ENCODE results near the gene EPAS1. TPM values are rescaled to one million over a fixed set of nuclear protein-coding genes. Genes with fewer than 3 reads are reported as not detected.

EPAS1 gene
- total and polyA plus RNA-seq, 9 of the 15 experiments (the other 6 are each of a cell fraction or from before 2014, with no cell fraction given), result 0.25 to 11.2 (median 4.1) TPM

GRCh38 chr2:46278952-46279351 is 18.3 kb upstream of the EPAS1 start:
- FAIRE-seq, result no peak
- no peak overlapping the region for H2AFZ ChIP-seq (ENCODE audit: low read depth, low read length)
- peaks cover 0 to 6% of the 10 kb centered on the region in 2 experiments; a peak in 3 of 5 replicates for H3K4me1 ChIP-seq (replicated peaks in 1 of 2; ENCODE audit: control insufficient read depth in 2 of 2, insufficient read depth in 2 of 2, low read length in 2 of 2)
- H3K9me3 ChIP-seq (replicated peaks; ENCODE audit: control insufficient read depth, insufficient read depth, low read depth, low read length), result no peaks in the 10 kb centered on the region
- in situ Hi-C loops (cut with MboI), result no loop called here
- ATAC-seq, result no peak
- ChIA-PET CTCF (ENCODE audit: low intra/inter-chr PET ratio) (no interaction called here), POLR2A (interaction anchor here (0.6 to 1.7 kb wide), 5 partner anchors 9 to 329 kb away, joined by 3 to 4 read pairs (median 3); no protein-coding TSS in a partner anchor)
- DNase-seq (ENCODE audit: extremely low read depth in 1 of 4, low spot score in 3 of 4), result no peak
- no peak overlapping the region for H3K4me2 ChIP-seq (ENCODE audit: insufficient read depth, low read length)
- no TSS peak for BruUV-seq (replicated peaks)
- H3K9ac ChIP-seq (ENCODE audit: insufficient read depth in 1 of 2, low read depth in 2 of 2, low read length in 2 of 2), result no peak overlapping the region
- WGBS (ENCODE audit: insufficient coverage, low coverage, missing lambda C conversion rate), result 8% methylated on average over 3 of the region's 3 CpGs
- no peak overlapping the region for H3K27ac ChIP-seq (ENCODE audit: extremely low read depth, low read depth, low read length)
- H3K4me3 ChIP-seq, result no peak overlapping the region
- H3K9me1 ChIP-seq (ENCODE audit: control insufficient read depth, insufficient read depth, low read length), result no peaks in the 10 kb centered on the region
- H3K79me2 ChIP-seq (ENCODE audit: control insufficient read depth, insufficient read depth, low read length), result no peaks in the 10 kb centered on the region
- TF ChIP-seq FOXK2 (conservative IDR thresholded peaks at IDR 0.05 in 1 of 2, IDR thresholded peaks at IDR 0.05 in 1 of 2; ENCODE audit: low read depth in 2 of 2) (no peak), HES1 (IDR thresholded peaks at IDR 0.05; ENCODE audit: low read depth) (no peak)
- intact Hi-C loops (cut with micrococcal nuclease), result no loop called here
- no peaks in the 10 kb centered on the region for H4K20me1 ChIP-seq (replicated peaks; ENCODE audit: control insufficient read depth, insufficient read depth, low read length)
- no peaks in the 10 kb centered on the region for H3K36me3 ChIP-seq (ENCODE audit: control insufficient read depth, insufficient read depth, low read length)
- peaks cover 0 to 2% of the 10 kb centered on the region in 2 experiments; a peak in 1 of 5 replicates for H3K27me3 ChIP-seq (ENCODE audit: control insufficient read depth in 2 of 2, insufficient read depth in 2 of 2, low read length in 2 of 2)

- no TSS peak for BruUV-seq (replicated peaks)
- Histone ChIP-seq H3K4me2 (ENCODE audit: insufficient read depth, low read length) (no peak overlapping the region), H3K9me1 (ENCODE audit: control insufficient read depth, insufficient read depth, low read length) (no peaks in the 10 kb centered on the region), H3K27ac (ENCODE audit: extremely low read depth, low read depth, low read length) (no peak overlapping the region), H3K9ac (ENCODE audit: insufficient read depth in 1 of 2, low read depth in 2 of 2, low read length in 2 of 2) (no peak overlapping the region), H3K4me3 (no peak overlapping the region), H3K79me2 (ENCODE audit: control insufficient read depth, insufficient read depth, low read length) (no peaks in the 10 kb centered on the region), H3K4me1 (replicated peaks in 1 of 2; ENCODE audit: control insufficient read depth in 2 of 2, insufficient read depth in 2 of 2, low read length in 2 of 2) (peaks cover 0 to 3% of the 10 kb centered on the region in 2 experiments; a peak in 2 of 5 replicates), H2AFZ (ENCODE audit: low read depth, low read length) (no peak overlapping the region), H3K27me3 (ENCODE audit: control insufficient read depth in 2 of 2, insufficient read depth in 2 of 2, low read length in 2 of 2) (peaks cover 0 to 2% of the 10 kb centered on the region in 2 experiments; a peak in 1 of 5 replicates), H4K20me1 (replicated peaks; ENCODE audit: control insufficient read depth, insufficient read depth, low read length) (no peaks in the 10 kb centered on the region), H3K36me3 (ENCODE audit: control insufficient read depth, insufficient read depth, low read length) (no peaks in the 10 kb centered on the region), H3K9me3 (replicated peaks; ENCODE audit: control insufficient read depth, insufficient read depth, low read depth, low read length) (no peaks in the 10 kb centered on the region)
- TF ChIP-seq ZNF318 (IDR thresholded peaks at IDR 0.05; ENCODE audit: borderline replicate concordance in 1 of 2, low read depth in 1 of 2) (no peak), NFIC (IDR thresholded peaks at IDR 0.05) (peak; percentile 91), TFAM (CRISPR knock-in tag; conservative IDR thresholded peaks at IDR 0.05) (no peak), NFIX (CRISPR knock-in tag; IDR thresholded peaks at IDR 0.05; ENCODE audit: low read depth) (peak; percentile 36)
- ATAC-seq (no peak), FAIRE-seq (no peak), DNase-seq (ENCODE audit: extremely low read depth in 1 of 4, low spot score in 3 of 4) (no peak)
- in situ Hi-C loops (cut with MboI), result no loop called here
- WGBS (ENCODE audit: insufficient coverage, low coverage, missing lambda C conversion rate), result 11% methylated on average over 1 of the region's 1 CpG
- POLR2A ChIA-PET, result interaction anchor here (0.8 kb wide), 1 partner anchor 15 kb away, joined by 4 read pairs; the partner anchor contains the start of gene EPAS1
- intact Hi-C loops (cut with micrococcal nuclease), result no loop called here
- CTCF ChIA-PET (ENCODE audit: low intra/inter-chr PET ratio), result no interaction called here
These were observed 15.3 kb upstream of the EPAS1 start for GRCh38 chr2:46281939-46282338.
